Sigmoid colon (tissue), 7 donors: ENCODE measurements around the gene TMEM225B. TPM values are rescaled to one million over a fixed set of nuclear protein-coding genes. Genes with fewer than 3 reads are reported as not detected.

Experiments
- DNase-seq: peaks from one replicate; pipeline ENCODE4 v3.0.0-alpha.2; 2019
- H3K27ac ChIP-seq, 4 donors: fragments of 200-600 bp; sonication (generic); one replicate each; pipeline ENCODE4 v1.5.1; 2016 to 2019; ENCODE audit warnings: mild to moderate bottlenecking in 1 of 4
- H3K27me3 ChIP-seq, 3 donors: fragments of 200-600 bp; sonication (generic); one replicate each; pipeline ENCODE4 v1.5.1; 2019; ENCODE audit warnings: mild to moderate bottlenecking in 1 of 3
- H3K36me3 ChIP-seq, 4 donors: fragments of 200-600 bp; sonication (generic); one replicate each; pipeline ENCODE4 v1.5.1; 2016 to 2019
- H3K4me1 ChIP-seq, 4 donors: fragments of 200-600 bp; sonication (generic); one replicate each; pipeline ENCODE4 v1.5.1; 2017 to 2019
- H3K4me3 ChIP-seq, 4 donors: fragments of 200-600 bp; sonication (generic); one replicate each; pipeline ENCODE4 v1.5.1; 2017 to 2019; ENCODE audit warnings: mild to moderate bottlenecking in 2 of 4, moderate library complexity in 1 of 4
- H3K9me3 ChIP-seq, 4 donors: fragments of 200-600 bp in 3 of 4; sonication (generic) in 3 of 4; one replicate each; pipeline versions ENCODE4 v1.5.1 to v1.6.1; 2013 to 2019
- EP300 ChIP-seq, 4 donors: sonication (generic); formaldehyde crosslinking; IDR thresholded peaks; one replicate each; pipeline ENCODE4 v1.6.1; 2017; ENCODE audit warnings: antibody characterized with exemption in 4 of 4
- POLR2A ChIP-seq, 2 donors: fragments of 450-650 bp; IDR thresholded peaks; one replicate each; pipeline ENCODE4 v1.6.1; 2016; ENCODE audit warnings: antibody characterized with exemption in 2 of 2, mild to moderate bottlenecking in 2 of 2, moderate library complexity in 2 of 2
- POLR2AphosphoS5 ChIP-seq, 4 donors: sonication (generic); formaldehyde crosslinking; IDR thresholded peaks; one replicate each; pipeline ENCODE4 v1.6.1; 2017; ENCODE audit warnings: antibody characterized with exemption in 4 of 4
- WGBS, 2 donors: extraction: QIAGEN DNeasy Blood & Tissue Kit; methylation state at CpG; one replicate each; pipeline ENCODE4 v1.1.7; 2013; 5-methylcytosine and 5-hydroxymethylcytosine counted together
- intact Hi-C: fragments of 100-400 bp; cut with DNase I; formaldehyde crosslinking; loops from one replicate; pipeline ENCODE4 v1.15.1; 2023
- polyA plus RNA-seq, 3 donors: library from polyadenylated mRNA; stranded (reverse); fragments of 200-250 nt; gene quantifications; one replicate each; pipeline ENCODE4 v1.2.3, GENCODE V29; 2013
- total RNA-seq, 4 donors: library from RNA; depleted of rRNA; stranded (reverse); fragments of >200 nt; gene quantifications; one replicate each; pipeline ENCODE4 v1.1.0, GENCODE V29; 2016
- TF ChIP-seq, protein P1 (sequence below), 4 experiments: fragments of 450-650 bp in 3 of 4; fragments of 200-600 bp in 1 of 4; IDR thresholded peaks; one replicate each; pipeline ENCODE4 v1.5.1; 2016 to 2019; ENCODE audit warnings: antibody characterized with exemption in 4 of 4, mild to moderate bottlenecking in 3 of 4, moderate library complexity in 2 of 4
- donor health status: healthy with polysubstance abuse.
- donor health status: Bipolar disorder and iron deficiency.
- donor health status: healthy.

The TMEM225B gene
- total and polyA plus RNA-seq, 7 donors = 0.38 to 1.8 (median 0.41) TPM; not detected in 4

DNA sequence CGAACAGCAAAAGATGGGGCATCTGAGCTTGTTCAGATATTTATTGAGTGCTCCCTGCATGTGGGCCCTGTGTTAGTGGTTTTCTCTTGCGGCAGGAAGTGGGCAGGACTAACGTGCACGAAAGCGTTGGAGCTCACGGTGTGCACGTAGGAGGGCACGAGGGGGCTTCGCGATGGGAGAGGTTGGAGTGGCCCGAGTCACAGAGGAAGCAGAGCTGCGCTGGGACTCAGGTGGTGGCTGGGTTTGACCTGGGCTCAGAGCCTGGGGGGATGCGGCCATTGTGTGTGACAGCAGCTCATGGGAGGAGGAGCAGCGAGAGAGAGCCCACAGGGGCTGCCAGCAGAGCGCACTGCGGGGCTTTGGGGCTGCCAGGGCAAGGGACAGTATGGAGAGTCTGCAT lies 26.4 kb downstream of the TMEM225B start:
- H3K36me3 ChIP-seq = peaks cover 46 to 100% (median 83%) of the 10 kb centered on the region in 4 donors
- H3K4me1 ChIP-seq = no peaks in the 10 kb centered on the region
- DNase-seq = no peak
- TF ChIP-seq EP300 (IDR thresholded peaks at IDR 0.05) (no peak), POLR2AphosphoS5 (IDR thresholded peaks at IDR 0.05) (no peak), POLR2A (IDR thresholded peaks at IDR 0.05) (no peak)
- TF ChIP-seq, protein P1, sequence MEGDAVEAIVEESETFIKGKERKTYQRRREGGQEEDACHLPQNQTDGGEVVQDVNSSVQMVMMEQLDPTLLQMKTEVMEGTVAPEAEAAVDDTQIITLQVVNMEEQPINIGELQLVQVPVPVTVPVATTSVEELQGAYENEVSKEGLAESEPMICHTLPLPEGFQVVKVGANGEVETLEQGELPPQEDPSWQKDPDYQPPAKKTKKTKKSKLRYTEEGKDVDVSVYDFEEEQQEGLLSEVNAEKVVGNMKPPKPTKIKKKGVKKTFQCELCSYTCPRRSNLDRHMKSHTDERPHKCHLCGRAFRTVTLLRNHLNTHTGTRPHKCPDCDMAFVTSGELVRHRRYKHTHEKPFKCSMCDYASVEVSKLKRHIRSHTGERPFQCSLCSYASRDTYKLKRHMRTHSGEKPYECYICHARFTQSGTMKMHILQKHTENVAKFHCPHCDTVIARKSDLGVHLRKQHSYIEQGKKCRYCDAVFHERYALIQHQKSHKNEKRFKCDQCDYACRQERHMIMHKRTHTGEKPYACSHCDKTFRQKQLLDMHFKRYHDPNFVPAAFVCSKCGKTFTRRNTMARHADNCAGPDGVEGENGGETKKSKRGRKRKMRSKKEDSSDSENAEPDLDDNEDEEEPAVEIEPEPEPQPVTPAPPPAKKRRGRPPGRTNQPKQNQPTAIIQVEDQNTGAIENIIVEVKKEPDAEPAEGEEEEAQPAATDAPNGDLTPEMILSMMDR (IDR thresholded peaks at IDR 0.05) = no peak
- intact Hi-C loops = no loop called here
- no peak overlapping the region for H3K27ac ChIP-seq
- WGBS, 2 donors = 72 to 88% methylated on average over 16 of the region's 16 CpGs
- H3K27me3 ChIP-seq = no peaks in the 10 kb centered on the region
- H3K9me3 ChIP-seq = no peaks in the 10 kb centered on the region
- no peak overlapping the region for H3K4me3 ChIP-seq

- peaks cover 47 to 100% (median 87%) of the 10 kb centered on the region in 4 donors for H3K36me3 ChIP-seq
- no peak for DNase-seq
- 88 to 93% methylated on average over 5 of the region's 5 CpGs for WGBS, 2 donors
Measured at GRCh38 chr7:99625321-99625720, 27.3 kb downstream of the TMEM225B start.

GRCh38 chr7:99625961-99626360 lies 27.9 kb downstream of the TMEM225B start:
- Histone ChIP-seq H3K9me3 (no peaks in the 10 kb centered on the region), H3K27me3 (no peaks in the 10 kb centered on the region), H3K4me1 (no peaks in the 10 kb centered on the region), H3K4me3 (no peak overlapping the region), H3K36me3 (peaks cover 42 to 100% (median 85%) of the 10 kb centered on the region in 4 donors), H3K27ac (no peak overlapping the region)
- no peak for DNase-seq
- intact Hi-C loops = no loop called here
- TF ChIP-seq, protein P1 (IDR thresholded peaks at IDR 0.05) = no peak
- TF ChIP-seq POLR2A (IDR thresholded peaks at IDR 0.05) (no peak), POLR2AphosphoS5 (IDR thresholded peaks at IDR 0.05) (no peak), EP300 (IDR thresholded peaks at IDR 0.05) (no peak)
- 95 to 96% methylated on average over 4 of the region's 4 CpGs for WGBS, 2 donors

More at GRCh38 chr7:99625321-99625720, 27.3 kb downstream of the TMEM225B start:
- intact Hi-C loops = no loop called here
- no peaks in the 10 kb centered on the region for H3K4me1 ChIP-seq
- no peak for TF ChIP-seq POLR2A (IDR thresholded peaks at IDR 0.05)
- no peak for TF ChIP-seq POLR2AphosphoS5 (IDR thresholded peaks at IDR 0.05)
- no peak for TF ChIP-seq EP300 (IDR thresholded peaks at IDR 0.05)
- TF ChIP-seq, protein P1 (IDR thresholded peaks at IDR 0.05) = no peak
- H3K27me3 ChIP-seq = no peaks in the 10 kb centered on the region
- no peak overlapping the region for H3K27ac ChIP-seq
- no peaks in the 10 kb centered on the region for H3K9me3 ChIP-seq
- no peak overlapping the region for H3K4me3 ChIP-seq

DNA sequence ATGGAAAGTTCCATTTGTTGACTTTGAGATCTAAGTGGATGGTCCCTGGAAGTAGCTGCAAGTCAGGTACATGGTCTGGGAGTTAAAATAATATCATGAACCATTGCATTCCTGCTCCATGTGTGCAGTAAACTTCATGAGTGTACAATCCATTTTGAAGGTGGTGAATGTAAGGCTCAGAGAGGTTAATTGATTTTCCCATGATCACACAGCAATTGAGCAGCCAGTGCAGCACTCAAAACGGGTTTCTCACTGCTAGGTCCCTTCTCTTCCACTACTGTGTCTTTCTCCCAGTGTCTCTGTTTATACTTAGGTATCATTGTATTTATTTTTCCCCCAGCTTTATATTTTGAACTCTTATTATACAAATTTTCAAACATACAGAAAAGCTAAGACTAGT lies 28.6 kb downstream of the TMEM225B start:
- Histone ChIP-seq H3K4me3 (no peak overlapping the region), H3K9me3 (no peaks in the 10 kb centered on the region), H3K4me1 (no peaks in the 10 kb centered on the region), H3K27ac (no peak overlapping the region), H3K27me3 (no peaks in the 10 kb centered on the region), H3K36me3 (peaks cover 42 to 100% (median 81%) of the 10 kb centered on the region in 4 donors)
- TF ChIP-seq, protein P1 (IDR thresholded peaks at IDR 0.05) = no peak
- intact Hi-C loops = no loop called here
- no peak for DNase-seq
- WGBS, 2 donors = 91 to 93% methylated on average over 1 of the region's 1 CpG

DNA sequence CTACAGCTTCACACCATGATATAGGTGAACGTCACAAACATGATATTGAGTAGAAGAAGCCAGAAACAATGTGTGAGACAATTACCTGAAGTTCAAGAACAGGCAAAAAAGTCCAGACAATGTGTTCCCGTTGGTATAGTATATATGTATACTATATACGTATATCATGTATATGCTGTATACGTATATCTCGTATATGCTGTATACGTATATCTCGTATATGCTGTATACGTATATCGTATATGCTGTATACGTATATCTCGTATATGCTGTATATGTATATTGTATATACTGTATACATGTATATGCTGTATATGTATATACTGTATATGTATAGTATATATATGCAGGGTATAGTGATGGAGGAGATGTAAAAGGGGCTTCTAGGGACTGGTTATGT lies 29.4 kb downstream of the TMEM225B start:
- TF ChIP-seq POLR2AphosphoS5 (IDR thresholded peaks at IDR 0.05) (no peak), EP300 (IDR thresholded peaks at IDR 0.05) (no peak), POLR2A (IDR thresholded peaks at IDR 0.05) (no peak)
- TF ChIP-seq, protein P1 (IDR thresholded peaks at IDR 0.05) = no peak
- 98% methylated on average over 11 of the region's 11 CpGs for WGBS, 2 donors
- Histone ChIP-seq H3K9me3 (no peaks in the 10 kb centered on the region), H3K36me3 (peaks cover 34 to 100% (median 73%) of the 10 kb centered on the region in 4 donors), H3K4me3 (no peak overlapping the region), H3K27ac (no peak overlapping the region), H3K4me1 (no peaks in the 10 kb centered on the region), H3K27me3 (no peaks in the 10 kb centered on the region)
- intact Hi-C loops = no loop called here
- DNase-seq = no peak
